ENCODE results near the gene BABAM2. TPM values are rescaled to one million over a fixed set of nuclear protein-coding genes. Genes with fewer than 3 reads are reported as not detected.
A peak's percentile ranks its signal among the peaks of the same experiment; 100 is the strongest.

The BABAM2 gene
- total and polyA plus RNA-seq, 4 donors = 28.1 to 40.4 (median 37.0) TPM

DNA sequence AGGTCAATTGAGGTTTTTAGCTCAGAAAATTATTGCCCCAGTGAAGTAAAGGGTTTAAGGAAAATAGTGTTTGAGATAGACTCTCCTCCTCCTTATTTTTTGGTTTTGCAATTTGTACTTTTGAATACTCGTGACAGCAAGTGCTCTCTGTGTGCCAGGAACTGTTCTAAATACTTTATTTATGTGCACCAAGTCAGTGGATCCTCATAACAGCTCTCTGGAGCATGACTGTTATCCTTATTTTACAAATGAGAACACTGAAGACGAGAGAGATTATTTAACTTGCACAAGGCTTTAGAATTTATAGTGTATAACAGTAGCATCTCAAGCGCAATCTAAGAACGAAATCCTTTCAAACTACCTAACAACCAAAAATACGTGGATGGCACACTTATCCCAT, 24.7 kb downstream of the BABAM2 start:
- H3K4me3 ChIP-seq (ENCODE audit: low read depth, low read length) = no peak overlapping the region
- H3K27me3 ChIP-seq (ENCODE audit: control insufficient read depth, insufficient read depth, low read length) = no peaks in the 10 kb centered on the region
- H3K4me1 ChIP-seq (ENCODE audit: control insufficient read depth, insufficient read depth, low read length) = no peaks in the 10 kb centered on the region
- no peak overlapping the region for H3K27ac ChIP-seq (ENCODE audit: low read depth, low read length)
- no peaks in the 10 kb centered on the region for H3K36me3 ChIP-seq (ENCODE audit: control insufficient read depth, insufficient read depth, low read length)
- no peaks in the 10 kb centered on the region for H3K9me3 ChIP-seq (ENCODE audit: control insufficient read depth, insufficient read depth, low read length)
- no peak for DNase-seq (ENCODE audit: low read depth in 4 of 6, low spot score in 6 of 6)
- WGBS (ENCODE audit: insufficient coverage) = no CpG with 5 or more reads among the region's 5 CpGs

DNA sequence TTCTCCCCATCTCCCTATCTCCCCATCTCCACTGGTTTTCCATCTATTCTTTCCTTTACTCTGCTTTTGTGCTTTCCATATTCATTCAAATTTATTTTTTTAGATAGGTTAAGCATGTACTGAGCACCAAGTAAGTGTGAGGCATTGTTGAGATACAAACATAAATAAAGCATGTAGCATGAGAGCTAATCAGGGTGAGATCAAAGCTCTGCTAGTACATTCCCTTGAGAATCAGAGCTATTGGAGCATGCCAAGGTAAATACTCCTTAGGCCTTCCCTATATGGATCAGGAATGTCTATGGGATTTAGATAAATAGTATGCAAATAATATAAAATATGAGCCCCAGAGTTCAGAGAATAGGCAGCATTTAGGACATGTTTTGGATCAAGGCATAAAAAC, 25.3 kb downstream of the BABAM2 start:
- Histone ChIP-seq H3K9me3 (ENCODE audit: control insufficient read depth, insufficient read depth, low read length) (no peaks in the 10 kb centered on the region), H3K4me1 (ENCODE audit: control insufficient read depth, insufficient read depth, low read length) (no peaks in the 10 kb centered on the region), H3K27me3 (ENCODE audit: control insufficient read depth, insufficient read depth, low read length) (no peaks in the 10 kb centered on the region), H3K4me3 (ENCODE audit: low read depth, low read length) (no peak overlapping the region), H3K27ac (ENCODE audit: low read depth, low read length) (no peak overlapping the region), H3K36me3 (ENCODE audit: control insufficient read depth, insufficient read depth, low read length) (no peaks in the 10 kb centered on the region)
- DNase-seq (ENCODE audit: low read depth in 4 of 6, low spot score in 6 of 6) = no peak

- Histone ChIP-seq H3K36me3 (ENCODE audit: control insufficient read depth, insufficient read depth, low read length) (no peaks in the 10 kb centered on the region), H3K27ac (ENCODE audit: low read depth, low read length) (no peak overlapping the region), H3K4me3 (ENCODE audit: low read depth, low read length) (no peak overlapping the region), H3K27me3 (ENCODE audit: control insufficient read depth, insufficient read depth, low read length) (no peaks in the 10 kb centered on the region), H3K4me1 (ENCODE audit: control insufficient read depth, insufficient read depth, low read length) (no peaks in the 10 kb centered on the region), H3K9me3 (ENCODE audit: control insufficient read depth, insufficient read depth, low read length) (no peaks in the 10 kb centered on the region)
- no peak for DNase-seq (ENCODE audit: low read depth in 4 of 6, low spot score in 6 of 6)
- WGBS (ENCODE audit: insufficient coverage) = no CpG with 5 or more reads among the region's 1 CpG
Measured at GRCh38 chr2:27916293-27916995, 25.9 kb downstream of the BABAM2 start.

- H3K27ac ChIP-seq (ENCODE audit: low read depth, low read length) = no peak overlapping the region
Measured at GRCh38 chr2:27920148-27920885, 29.8 kb downstream of the BABAM2 start.

DNA sequence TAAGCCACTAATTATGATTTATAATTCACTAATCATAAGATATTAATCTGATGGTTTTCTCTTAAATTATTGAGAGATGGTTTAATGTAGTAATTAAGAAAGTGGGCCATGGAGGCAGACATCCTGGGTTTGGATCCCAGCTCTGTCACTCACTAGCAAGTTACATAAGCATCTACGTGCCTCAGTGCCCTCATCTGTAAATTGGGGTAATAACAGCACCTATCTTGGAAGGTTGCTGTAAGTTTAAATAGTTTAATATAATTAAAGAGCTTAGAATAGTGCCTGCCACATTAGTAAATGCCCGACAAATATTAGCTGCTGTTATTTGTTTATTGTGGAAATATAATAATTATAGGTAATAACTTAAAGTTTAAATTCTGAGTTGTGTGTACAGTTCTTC, 30.9 kb downstream of the BABAM2 start:
- Histone ChIP-seq H3K4me3 (ENCODE audit: low read depth, low read length) (no peak overlapping the region), H3K4me1 (ENCODE audit: control insufficient read depth, insufficient read depth, low read length) (no peaks in the 10 kb centered on the region), H3K27me3 (ENCODE audit: control insufficient read depth, insufficient read depth, low read length) (no peaks in the 10 kb centered on the region), H3K9me3 (ENCODE audit: control insufficient read depth, insufficient read depth, low read length) (no peaks in the 10 kb centered on the region), H3K36me3 (ENCODE audit: control insufficient read depth, insufficient read depth, low read length) (no peaks in the 10 kb centered on the region), H3K27ac (ENCODE audit: low read depth, low read length) (no peak overlapping the region)
- no CpG with 5 or more reads among the region's 2 CpGs for WGBS (ENCODE audit: insufficient coverage)
- DNase-seq (ENCODE audit: low read depth in 4 of 6, low spot score in 6 of 6) = no peak

More at GRCh38 chr2:27920148-27920885, 29.8 kb downstream of the BABAM2 start:
- WGBS (ENCODE audit: insufficient coverage) = 86% methylated on average over 1 of the region's 4 CpGs
- H3K36me3 ChIP-seq (ENCODE audit: control insufficient read depth, insufficient read depth, low read length) = no peaks in the 10 kb centered on the region
- no peaks in the 10 kb centered on the region for H3K27me3 ChIP-seq (ENCODE audit: control insufficient read depth, insufficient read depth, low read length)
- no peaks in the 10 kb centered on the region for H3K4me1 ChIP-seq (ENCODE audit: control insufficient read depth, insufficient read depth, low read length)
- no peak overlapping the region for H3K4me3 ChIP-seq (ENCODE audit: low read depth, low read length)
- DNase-seq (ENCODE audit: low read depth in 4 of 6, low spot score in 6 of 6) = peak in 1 of 6 donors; percentile 25
- no peaks in the 10 kb centered on the region for H3K9me3 ChIP-seq (ENCODE audit: control insufficient read depth, insufficient read depth, low read length)

DNA sequence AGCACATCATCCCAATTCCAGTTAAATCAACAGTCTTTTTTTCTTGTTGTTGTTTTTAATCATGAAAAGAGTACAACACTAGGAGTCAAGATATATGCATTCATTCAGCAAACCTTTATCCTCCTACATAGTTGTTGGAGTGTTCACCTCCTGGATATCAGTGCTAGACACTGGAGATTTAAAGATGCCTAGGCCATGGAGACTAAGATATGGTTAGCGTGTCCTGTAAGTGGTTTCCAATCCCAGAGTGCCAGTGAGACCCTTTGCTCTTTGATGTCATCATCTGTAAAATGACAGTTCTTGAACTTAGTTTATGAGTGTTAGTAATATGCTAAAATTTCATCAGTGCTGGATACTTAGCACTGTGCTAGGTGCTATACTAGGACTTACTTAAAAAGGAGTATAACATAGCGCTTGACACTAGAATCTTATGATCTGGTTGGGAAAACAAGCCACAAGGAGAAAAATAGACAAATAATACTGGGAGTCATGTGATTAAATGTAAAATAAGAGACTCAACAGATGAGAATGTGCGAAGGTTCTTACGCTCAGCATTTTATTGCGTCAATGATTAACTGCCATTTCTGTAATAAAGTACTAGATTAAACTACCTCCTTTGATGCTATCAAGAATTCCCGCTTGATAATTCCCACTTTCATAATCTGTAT, 31.5 kb downstream of the BABAM2 start:
- no peaks in the 10 kb centered on the region for H3K27me3 ChIP-seq (ENCODE audit: control insufficient read depth, insufficient read depth, low read length)
- H3K27ac ChIP-seq (ENCODE audit: low read depth, low read length) = no peak overlapping the region

DNA sequence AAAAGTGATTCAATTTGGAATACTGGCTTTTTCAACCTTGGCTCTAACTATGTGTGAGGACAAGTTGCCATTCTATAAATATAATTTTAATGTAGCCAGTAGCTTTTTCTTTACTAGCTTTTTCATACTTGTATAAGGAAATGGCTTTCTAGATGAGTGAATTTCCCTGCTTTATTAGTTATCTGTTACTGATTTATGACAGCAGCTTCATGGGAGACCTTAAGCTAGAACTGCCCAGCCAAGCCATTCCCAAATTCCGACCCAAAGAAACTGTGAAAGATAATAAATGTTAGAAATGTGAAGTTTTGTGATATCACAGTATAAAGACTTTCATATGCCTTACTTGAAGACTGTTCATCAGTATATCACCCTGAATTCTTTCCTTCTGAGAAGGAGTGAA, 32.3 kb downstream of the BABAM2 start:
- no peak overlapping the region for H3K27ac ChIP-seq (ENCODE audit: low read depth, low read length)
- no peaks in the 10 kb centered on the region for H3K4me1 ChIP-seq (ENCODE audit: control insufficient read depth, insufficient read depth, low read length)
- no CpG with 5 or more reads among the region's 1 CpG for WGBS (ENCODE audit: insufficient coverage)
- DNase-seq (ENCODE audit: low read depth in 4 of 6, low spot score in 6 of 6) = no peak
- no peak overlapping the region for H3K4me3 ChIP-seq (ENCODE audit: low read depth, low read length)
- no peaks in the 10 kb centered on the region for H3K36me3 ChIP-seq (ENCODE audit: control insufficient read depth, insufficient read depth, low read length)
- H3K9me3 ChIP-seq (ENCODE audit: control insufficient read depth, insufficient read depth, low read length) = no peaks in the 10 kb centered on the region
- no peaks in the 10 kb centered on the region for H3K27me3 ChIP-seq (ENCODE audit: control insufficient read depth, insufficient read depth, low read length)

More for the DNA sequence above, 31.5 kb downstream of the BABAM2 start:
- Histone ChIP-seq H3K4me1 (ENCODE audit: control insufficient read depth, insufficient read depth, low read length) (no peaks in the 10 kb centered on the region), H3K9me3 (ENCODE audit: control insufficient read depth, insufficient read depth, low read length) (no peaks in the 10 kb centered on the region), H3K36me3 (ENCODE audit: control insufficient read depth, insufficient read depth, low read length) (no peaks in the 10 kb centered on the region), H3K4me3 (ENCODE audit: low read depth, low read length) (no peak overlapping the region)
- 97% methylated on average over 2 of the region's 6 CpGs for WGBS (ENCODE audit: insufficient coverage)
- DNase-seq (ENCODE audit: low read depth in 4 of 6, low spot score in 6 of 6) = peak in 1 of 6 donors; percentile 21

DNA sequence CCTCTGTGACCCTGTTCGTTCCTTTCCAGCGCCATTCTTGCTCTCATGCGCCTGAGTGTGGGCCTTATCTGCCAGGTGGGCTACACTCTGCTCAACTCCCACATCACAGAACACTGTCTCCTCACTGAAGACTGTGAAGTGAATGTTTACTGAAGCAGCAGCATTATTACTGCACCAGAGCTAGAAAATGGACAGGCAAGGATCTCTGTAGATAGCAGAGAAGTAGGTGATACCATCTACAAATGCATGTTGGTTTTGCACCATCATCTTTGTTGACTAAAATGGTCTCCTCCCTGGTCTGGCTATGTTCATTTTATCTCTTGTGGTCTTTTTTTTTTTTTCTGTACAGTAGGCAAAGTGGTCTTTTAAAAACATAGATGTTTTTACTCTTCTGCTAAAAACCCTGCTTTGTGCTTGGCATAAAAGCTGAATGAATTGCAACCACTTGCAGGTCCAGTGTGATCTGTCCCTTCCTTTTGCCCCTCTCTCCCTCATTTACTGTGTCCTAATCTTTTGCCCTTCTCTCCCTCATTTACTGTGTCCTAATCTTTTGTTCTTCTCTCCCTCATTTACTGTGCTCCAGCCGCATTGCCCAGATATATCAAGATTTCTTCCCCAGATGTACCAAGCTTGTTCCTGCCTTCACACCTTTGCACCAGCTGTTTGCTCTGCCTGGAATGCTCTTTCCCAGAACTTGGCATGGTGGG, 35.4 kb downstream of the BABAM2 start:
- 100% methylated on average over 1 of the region's 4 CpGs for WGBS (ENCODE audit: insufficient coverage)
- H3K27ac ChIP-seq (ENCODE audit: low read depth, low read length) = no peak overlapping the region
- H3K36me3 ChIP-seq (ENCODE audit: control insufficient read depth, insufficient read depth, low read length) = no peaks in the 10 kb centered on the region
- H3K4me3 ChIP-seq (ENCODE audit: low read depth, low read length) = no peak overlapping the region
- H3K9me3 ChIP-seq (ENCODE audit: control insufficient read depth, insufficient read depth, low read length) = no peaks in the 10 kb centered on the region
- no peak for DNase-seq (ENCODE audit: low read depth in 4 of 6, low spot score in 6 of 6)
- H3K27me3 ChIP-seq (ENCODE audit: control insufficient read depth, insufficient read depth, low read length) = no peaks in the 10 kb centered on the region
- H3K4me1 ChIP-seq (ENCODE audit: control insufficient read depth, insufficient read depth, low read length) = no peaks in the 10 kb centered on the region

DNA sequence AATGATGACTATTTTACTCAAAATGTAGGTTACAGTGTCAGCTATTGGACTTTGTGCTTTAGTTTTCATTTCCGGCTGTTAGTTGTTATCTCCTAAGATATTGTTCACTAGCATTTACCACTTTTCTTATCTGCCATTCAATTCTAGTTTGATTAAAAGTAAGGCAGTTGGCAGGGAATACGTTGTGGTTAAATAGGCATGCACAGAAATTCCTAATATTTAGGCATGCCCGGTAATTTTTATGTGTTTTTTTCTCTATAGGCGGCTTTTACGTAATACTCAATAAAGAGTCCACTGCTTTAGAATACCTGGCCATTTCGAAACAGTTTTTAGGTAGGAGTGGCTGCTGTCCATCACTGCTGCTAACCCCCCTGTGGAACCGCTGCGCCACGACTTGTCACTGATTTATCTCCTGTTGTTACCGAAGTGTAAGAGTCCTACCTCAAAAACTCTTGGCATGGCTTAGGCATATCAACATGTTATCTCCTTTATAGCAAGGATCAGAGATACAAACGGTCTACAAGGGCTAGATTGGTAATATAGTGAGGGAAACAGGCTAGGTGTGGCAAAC, 39.5 kb downstream of the BABAM2 start:
- no peaks in the 10 kb centered on the region for H3K36me3 ChIP-seq (ENCODE audit: control insufficient read depth, insufficient read depth, low read length)
- no peak for DNase-seq (ENCODE audit: low read depth in 4 of 6, low spot score in 6 of 6)
- H3K27me3 ChIP-seq (ENCODE audit: control insufficient read depth, insufficient read depth, low read length) = no peaks in the 10 kb centered on the region
- no peak overlapping the region for H3K27ac ChIP-seq (ENCODE audit: low read depth, low read length)
- 89% methylated on average over 6 of the region's 11 CpGs for WGBS (ENCODE audit: insufficient coverage)
- H3K4me1 ChIP-seq (ENCODE audit: control insufficient read depth, insufficient read depth, low read length) = no peaks in the 10 kb centered on the region
- H3K9me3 ChIP-seq (ENCODE audit: control insufficient read depth, insufficient read depth, low read length) = no peaks in the 10 kb centered on the region
- H3K4me3 ChIP-seq (ENCODE audit: low read depth, low read length) = no peak overlapping the region
